ENCODE results near the gene EZH1. TPM values are rescaled to one million over a fixed set of nuclear protein-coding genes. Genes with fewer than 3 reads are reported as not detected.

The EZH1 gene
- total RNA-seq, 1 experiment from 2014 or later, result 22.4 TPM

GRCh38 chr17:42784811-42785592, 40.2 kb upstream of the EZH1 start:
- H3K36me3 Mint-ChIP-seq, result no peaks in the 10 kb centered on the region
- POLR2A ChIA-PET, result no interaction called here
- H3K27me3 Mint-ChIP-seq (ENCODE audit: low read depth), result peaks cover 68% of the 10 kb centered on the region
- CTCF ChIA-PET, result interaction anchor here (1.2 to 2.8 kb wide), 2 partner anchors 22 to 207 kb away, joined by 3 to 10 read pairs; partner anchors contain the start of gene PSMC3IP
- ATAC-seq (no peak), DNase-seq (ENCODE audit: low spot score) (no peak)
- no peak overlapping the region for H3K27ac Mint-ChIP-seq
- no peak for TF ChIP-seq GABPB1 (CRISPR knock-in tag; IDR thresholded peaks at IDR 0.05)
- no peak for TF ChIP-seq SP1 (CRISPR knock-in tag; conservative IDR thresholded peaks at IDR 0.05)
- no peak for TF ChIP-seq CBFB (CRISPR knock-in tag; IDR thresholded peaks at IDR 0.05; ENCODE audit: low read depth)
- no peak for TF ChIP-seq AFF4 (CRISPR knock-in tag; IDR thresholded peaks at IDR 0.05; ENCODE audit: borderline replicate concordance)
- TF ChIP-seq ATF2 (CRISPR knock-in tag; IDR thresholded peaks at IDR 0.05; ENCODE audit: borderline replicate concordance, low read depth), result no peak
- no peak for TF ChIP-seq MLX (CRISPR knock-in tag; IDR thresholded peaks at IDR 0.05)
- no peak for TF ChIP-seq NR3C1 (CRISPR knock-in tag; conservative IDR thresholded peaks at IDR 0.05; ENCODE audit: low read depth)
- TF ChIP-seq ZNF121 (CRISPR knock-in tag; IDR thresholded peaks at IDR 0.05), result no peak
- no peak for TF ChIP-seq ARID4B (CRISPR knock-in tag; IDR thresholded peaks at IDR 0.05; ENCODE audit: borderline replicate concordance)
- TF ChIP-seq ATF3 (CRISPR knock-in tag; conservative IDR thresholded peaks at IDR 0.05), result no peak
- TF ChIP-seq ZNF423 (CRISPR knock-in tag; IDR thresholded peaks at IDR 0.05), result no peak
- no peak for TF ChIP-seq FOXJ3 (CRISPR knock-in tag; IDR thresholded peaks at IDR 0.05; ENCODE audit: borderline replicate concordance)
- TF ChIP-seq ZNF317 (CRISPR knock-in tag; IDR thresholded peaks at IDR 0.05; ENCODE audit: borderline replicate concordance, low read depth), result no peak
- no peak for TF ChIP-seq E2F1 (CRISPR knock-in tag; IDR thresholded peaks at IDR 0.05)
- H3K9me3 Mint-ChIP-seq, result no peaks in the 10 kb centered on the region
- peaks cover 13% of the 10 kb centered on the region for H3K4me1 Mint-ChIP-seq
- no peak overlapping the region for H3K4me3 Mint-ChIP-seq

Data from WTC11 (cell line).